ENCODE results near the gene DSE. TPM values are rescaled to one million over a fixed set of nuclear protein-coding genes. Genes with fewer than 3 reads are reported as not detected.

The DSE gene
- total RNA-seq, 1 donor from 2014 or later: 3.1 TPM

GRCh38 chr6:116381000-116381399 is 10.3 kb downstream of the DSE start:
- Mint-ChIP-seq H3K36me3 (ENCODE audit: low read depth) (peaks cover 2% of the 10 kb centered on the region), H3K27ac (no peak overlapping the region), H3K9me3 (no peaks in the 10 kb centered on the region), H3K4me3 (no peak overlapping the region), H3K4me1 (ENCODE audit: low read depth) (no peaks in the 10 kb centered on the region), H3K27me3 (ENCODE audit: insufficient read depth) (peaks cover 47% of the 10 kb centered on the region)
- intact Hi-C loops (cut with micrococcal nuclease): no loop called here
- no peak for DNase-seq (ENCODE audit: low spot score)

DNA sequence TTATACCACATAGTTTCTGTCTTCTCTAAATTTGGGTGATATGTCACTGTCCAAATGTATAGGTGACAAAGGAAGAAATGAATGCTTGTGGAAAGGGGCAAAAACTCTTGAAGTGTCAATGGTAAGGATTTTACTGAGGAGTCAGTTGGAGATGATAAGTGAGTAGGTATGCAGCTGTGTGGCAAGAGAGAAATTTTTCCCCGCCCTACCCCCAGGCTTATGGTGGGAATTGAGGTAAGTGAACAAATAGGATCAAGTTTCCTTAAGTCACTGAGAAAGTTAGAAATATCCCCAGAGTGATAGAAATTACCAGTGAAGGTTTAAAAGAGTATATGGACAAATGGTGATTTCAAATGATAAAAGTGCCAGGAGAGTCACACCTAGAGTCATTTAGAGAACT is 11.8 kb downstream of the DSE start:
- no peak for DNase-seq (ENCODE audit: low spot score)

GRCh38 chr6:116384727-116385458 is 14.1 kb downstream of the DSE start:
- Mint-ChIP-seq H3K9me3 (no peaks in the 10 kb centered on the region), H3K4me3 (no peak overlapping the region), H3K36me3 (ENCODE audit: low read depth) (peaks cover 1% of the 10 kb centered on the region), H3K27me3 (ENCODE audit: insufficient read depth) (peaks cover 21% of the 10 kb centered on the region), H3K4me1 (ENCODE audit: low read depth) (peaks cover 24% of the 10 kb centered on the region), H3K27ac (no peak overlapping the region)
- intact Hi-C loops (cut with micrococcal nuclease): no loop called here
- DNase-seq (ENCODE audit: low spot score): no peak

More for the DNA sequence above, 11.8 kb downstream of the DSE start:
- no peak overlapping the region for H3K4me3 Mint-ChIP-seq
- intact Hi-C loops (cut with micrococcal nuclease): no loop called here
- no peaks in the 10 kb centered on the region for H3K9me3 Mint-ChIP-seq
- no peak overlapping the region for H3K27ac Mint-ChIP-seq
- peaks cover 31% of the 10 kb centered on the region for H3K27me3 Mint-ChIP-seq (ENCODE audit: insufficient read depth)
- H3K36me3 Mint-ChIP-seq (ENCODE audit: low read depth): no peaks in the 10 kb centered on the region
- H3K4me1 Mint-ChIP-seq (ENCODE audit: low read depth): peaks cover 8% of the 10 kb centered on the region

- Mint-ChIP-seq H3K27ac (no peak overlapping the region), H3K27me3 (ENCODE audit: insufficient read depth) (peaks cover 16% of the 10 kb centered on the region), H3K36me3 (ENCODE audit: low read depth) (peaks cover 1% of the 10 kb centered on the region), H3K4me3 (no peak overlapping the region), H3K9me3 (no peaks in the 10 kb centered on the region), H3K4me1 (ENCODE audit: low read depth) (peaks cover 24% of the 10 kb centered on the region)
- DNase-seq (ENCODE audit: low spot score): no peak
- intact Hi-C loops (cut with micrococcal nuclease): no loop called here
Measured at GRCh38 chr6:116385459-116385802, 14.7 kb downstream of the DSE start.

DNA sequence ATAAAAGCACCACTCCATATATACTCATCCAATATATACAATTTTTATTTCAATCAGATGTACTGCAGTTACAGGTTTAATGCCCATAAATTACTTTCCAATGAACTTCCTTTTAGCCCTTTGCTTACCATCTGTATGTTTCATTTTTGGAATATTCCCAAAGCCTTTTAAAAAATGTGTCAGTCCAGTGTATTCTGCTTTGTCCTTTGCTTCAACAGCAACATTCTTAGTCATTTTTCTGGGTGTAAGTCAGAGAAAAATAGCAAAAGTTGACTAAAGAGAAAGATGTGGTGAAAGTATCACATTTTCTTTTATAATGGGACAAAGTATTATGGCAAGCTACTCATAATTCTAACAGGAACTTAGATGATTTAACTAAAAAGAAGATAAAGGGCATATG is 15.2 kb downstream of the DSE start:
- H3K36me3 Mint-ChIP-seq (ENCODE audit: low read depth): peaks cover 1% of the 10 kb centered on the region
- no peaks in the 10 kb centered on the region for H3K9me3 Mint-ChIP-seq
- intact Hi-C loops (cut with micrococcal nuclease): loop anchor here (2.0 kb wide), 1 partner anchor 13 kb away; no protein-coding TSS in a partner anchor
- DNase-seq (ENCODE audit: low spot score): no peak
- H3K27ac Mint-ChIP-seq: no peak overlapping the region
- H3K27me3 Mint-ChIP-seq (ENCODE audit: insufficient read depth): peaks cover 14% of the 10 kb centered on the region
- peaks cover 28% of the 10 kb centered on the region for H3K4me1 Mint-ChIP-seq (ENCODE audit: low read depth)
- H3K4me3 Mint-ChIP-seq: no peak overlapping the region

DNA sequence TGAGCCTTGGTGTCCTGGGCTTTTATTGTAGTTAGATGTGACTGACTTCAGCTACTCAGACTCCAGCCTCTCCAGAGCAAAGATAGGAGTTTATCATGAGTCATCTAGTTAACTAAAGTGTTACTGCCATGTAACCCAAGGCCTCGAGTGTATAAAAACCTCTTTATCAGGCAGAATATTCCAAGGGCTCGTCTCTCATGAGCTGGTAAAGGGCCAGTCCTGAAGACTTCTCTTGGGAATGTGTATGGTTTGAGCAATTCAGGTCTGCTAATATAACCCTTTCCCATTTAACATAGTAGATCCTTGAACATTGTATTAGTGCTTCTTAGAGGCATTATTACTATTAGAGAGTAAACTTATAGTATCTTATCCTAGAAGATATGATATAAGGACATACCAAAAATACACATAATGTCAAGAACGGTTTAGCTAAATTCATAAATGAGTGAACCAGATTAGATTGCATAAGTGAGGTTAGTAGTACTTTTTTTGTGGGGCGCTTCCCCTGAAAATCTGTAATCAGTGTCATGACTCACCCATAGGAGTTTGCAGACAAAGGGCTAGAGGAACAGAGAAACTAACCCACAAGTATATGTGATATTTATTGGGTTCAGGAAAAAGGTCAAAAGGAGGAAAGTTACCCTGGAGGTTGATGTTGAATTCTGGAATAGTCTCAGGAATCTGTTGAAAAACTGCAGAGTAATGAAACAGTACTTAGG is 16.0 kb downstream of the DSE start:
- peaks cover 1% of the 10 kb centered on the region for H3K36me3 Mint-ChIP-seq (ENCODE audit: low read depth)

DNA sequence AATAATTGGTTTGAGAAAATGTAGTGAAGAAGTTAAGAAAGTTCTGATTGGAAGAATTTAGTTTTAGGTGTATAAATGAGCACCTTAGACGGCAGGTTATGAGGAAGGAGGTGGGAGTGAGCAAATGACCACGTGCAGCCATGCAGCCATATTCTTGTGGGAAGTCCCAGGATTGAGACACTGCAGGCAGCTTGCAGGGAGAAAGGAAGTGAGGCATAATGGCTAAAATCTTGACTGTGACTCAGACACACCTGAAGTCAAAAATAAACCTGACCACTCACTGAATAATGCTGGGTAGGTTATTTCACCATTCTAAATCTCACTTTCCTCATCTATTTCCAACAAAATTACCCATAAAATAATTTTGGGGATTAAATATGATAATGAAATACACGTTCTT is 16.6 kb downstream of the DSE start:
- Mint-ChIP-seq H3K4me1 (ENCODE audit: low read depth) (peaks cover 34% of the 10 kb centered on the region), H3K4me3 (no peak overlapping the region), H3K27me3 (ENCODE audit: insufficient read depth) (peaks cover 14% of the 10 kb centered on the region), H3K9me3 (no peaks in the 10 kb centered on the region), H3K27ac (no peak overlapping the region), H3K36me3 (ENCODE audit: low read depth) (peaks cover 1% of the 10 kb centered on the region)
- DNase-seq (ENCODE audit: low spot score): no peak
- intact Hi-C loops (cut with micrococcal nuclease): loop anchor here (2.0 kb wide), 1 partner anchor 15 kb away; no protein-coding TSS in a partner anchor

More for the DNA sequence above, 16.0 kb downstream of the DSE start:
- DNase-seq (ENCODE audit: low spot score): no peak
- intact Hi-C loops (cut with micrococcal nuclease): loop anchor here (2.0 kb wide), 1 partner anchor 14 kb away; no protein-coding TSS in a partner anchor
- H3K4me1 Mint-ChIP-seq (ENCODE audit: low read depth): peaks cover 28% of the 10 kb centered on the region
- H3K9me3 Mint-ChIP-seq: no peaks in the 10 kb centered on the region
- H3K27ac Mint-ChIP-seq: no peak overlapping the region
- no peak overlapping the region for H3K4me3 Mint-ChIP-seq
- peaks cover 14% of the 10 kb centered on the region for H3K27me3 Mint-ChIP-seq (ENCODE audit: insufficient read depth)

- intact Hi-C loops (cut with micrococcal nuclease): no loop called here
- Mint-ChIP-seq H3K9me3 (no peaks in the 10 kb centered on the region), H3K27ac (no peak overlapping the region), H3K27me3 (ENCODE audit: insufficient read depth) (peaks cover 10% of the 10 kb centered on the region), H3K4me1 (ENCODE audit: low read depth) (peaks cover 49% of the 10 kb centered on the region), H3K4me3 (no peak overlapping the region), H3K36me3 (ENCODE audit: low read depth) (peaks cover 1% of the 10 kb centered on the region)
- no peak for DNase-seq (ENCODE audit: low spot score)
Measured at GRCh38 chr6:116388924-116389323, 18.2 kb downstream of the DSE start.

DNA sequence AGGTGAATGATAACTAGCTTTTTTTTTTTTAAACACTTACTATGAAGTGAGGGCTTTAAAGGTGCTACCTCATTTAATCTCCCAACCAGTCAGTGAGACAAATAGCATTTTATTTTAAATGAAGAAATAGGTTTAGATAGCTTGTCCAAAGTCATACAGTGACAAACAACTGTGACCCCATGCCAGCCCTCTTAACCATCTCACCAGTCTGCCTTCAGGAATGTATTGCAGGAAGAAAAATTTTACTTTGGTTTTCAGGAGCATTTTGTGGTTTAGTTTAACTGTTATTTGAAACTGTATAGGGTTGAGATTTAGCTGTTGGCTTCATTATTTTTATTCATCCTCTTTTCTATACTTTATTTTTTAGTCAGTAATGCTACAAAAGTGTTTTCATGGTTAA is 18.6 kb downstream of the DSE start:
- H3K27me3 Mint-ChIP-seq (ENCODE audit: insufficient read depth): peaks cover 6% of the 10 kb centered on the region
- H3K36me3 Mint-ChIP-seq (ENCODE audit: low read depth): peaks cover 1% of the 10 kb centered on the region
- H3K27ac Mint-ChIP-seq: no peak overlapping the region
- peaks cover 50% of the 10 kb centered on the region for H3K4me1 Mint-ChIP-seq (ENCODE audit: low read depth)
- intact Hi-C loops (cut with micrococcal nuclease): no loop called here
- no peaks in the 10 kb centered on the region for H3K9me3 Mint-ChIP-seq
- H3K4me3 Mint-ChIP-seq: no peak overlapping the region
- DNase-seq (ENCODE audit: low spot score): no peak

- no peak overlapping the region for H3K27ac Mint-ChIP-seq
- H3K27me3 Mint-ChIP-seq (ENCODE audit: insufficient read depth): no peaks in the 10 kb centered on the region
- no peak for DNase-seq (ENCODE audit: low spot score)
- peaks cover 50% of the 10 kb centered on the region for H3K4me1 Mint-ChIP-seq (ENCODE audit: low read depth)
- H3K4me3 Mint-ChIP-seq: no peak overlapping the region
- intact Hi-C loops (cut with micrococcal nuclease): no loop called here
- peaks cover 1% of the 10 kb centered on the region for H3K36me3 Mint-ChIP-seq (ENCODE audit: low read depth)
- H3K9me3 Mint-ChIP-seq: no peaks in the 10 kb centered on the region
Measured at GRCh38 chr6:116390581-116390980, 19.8 kb downstream of the DSE start.

DNA sequence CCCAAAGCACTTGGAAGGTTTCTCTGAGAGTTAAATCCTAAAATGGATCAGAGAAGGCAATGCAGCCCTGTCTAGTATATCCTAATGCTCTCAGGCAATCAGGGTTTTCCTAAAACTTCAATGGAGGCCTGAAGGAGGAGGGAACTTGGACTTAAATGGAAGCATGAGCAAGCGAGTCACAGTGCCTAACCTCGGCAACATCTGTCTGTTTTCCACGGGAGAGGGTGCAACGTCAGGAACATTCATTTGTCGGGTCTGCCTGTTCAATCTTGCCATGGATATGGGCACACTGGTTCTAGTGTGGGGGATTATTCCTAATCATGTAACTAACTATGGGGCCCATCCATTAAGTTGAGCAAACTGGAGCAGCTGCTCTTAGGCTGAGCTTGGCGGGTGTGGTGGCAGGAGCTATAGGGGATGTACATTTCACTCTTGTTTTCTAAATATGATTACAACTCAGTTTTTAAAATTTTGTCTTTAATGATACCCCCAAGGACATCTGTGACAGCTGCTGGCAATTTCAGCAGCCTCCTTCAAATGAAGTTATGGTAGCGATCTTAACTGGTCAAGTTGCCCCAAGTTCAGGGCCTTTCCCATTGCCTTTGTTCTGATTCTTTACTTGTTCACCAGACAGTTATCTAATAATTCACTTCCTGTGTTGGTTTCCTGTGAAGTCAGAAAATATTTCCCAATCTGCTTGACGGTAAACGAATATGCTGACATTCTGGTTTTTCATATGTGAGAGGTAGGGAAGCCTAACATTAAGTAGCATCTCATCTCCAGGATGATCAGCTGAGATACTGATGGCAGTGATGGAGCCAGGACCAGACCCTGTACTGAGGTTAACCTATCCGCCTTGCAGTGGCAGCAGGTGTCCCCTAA is 21.6 kb downstream of the DSE start:
- intact Hi-C loops (cut with micrococcal nuclease): no loop called here
- no peaks in the 10 kb centered on the region for H3K9me3 Mint-ChIP-seq
- no peak overlapping the region for H3K27ac Mint-ChIP-seq
- no peak for DNase-seq (ENCODE audit: low spot score)
- peaks cover 3% of the 10 kb centered on the region for H3K27me3 Mint-ChIP-seq (ENCODE audit: insufficient read depth)
- peak overlapping the region; percentile 21 for H3K4me3 Mint-ChIP-seq
- peaks cover 44% of the 10 kb centered on the region for H3K4me1 Mint-ChIP-seq (ENCODE audit: low read depth)
- peaks cover 1% of the 10 kb centered on the region for H3K36me3 Mint-ChIP-seq (ENCODE audit: low read depth)

- Mint-ChIP-seq H3K36me3 (ENCODE audit: low read depth) (no peaks in the 10 kb centered on the region), H3K4me1 (ENCODE audit: low read depth) (peaks cover 36% of the 10 kb centered on the region), H3K9me3 (no peaks in the 10 kb centered on the region), H3K4me3 (no peak overlapping the region), H3K27ac (no peak overlapping the region), H3K27me3 (ENCODE audit: insufficient read depth) (peaks cover 3% of the 10 kb centered on the region)
- no peak for DNase-seq (ENCODE audit: low spot score)
- intact Hi-C loops (cut with micrococcal nuclease): no loop called here
Measured at GRCh38 chr6:116393430-116393829, 22.7 kb downstream of the DSE start.

GRCh38 chr6:116395647-116396046 is 24.9 kb downstream of the DSE start:
- Mint-ChIP-seq H3K4me3 (no peak overlapping the region), H3K4me1 (ENCODE audit: low read depth) (peaks cover 25% of the 10 kb centered on the region), H3K27me3 (ENCODE audit: insufficient read depth) (peaks cover 3% of the 10 kb centered on the region), H3K27ac (no peak overlapping the region), H3K36me3 (ENCODE audit: low read depth) (no peaks in the 10 kb centered on the region), H3K9me3 (no peaks in the 10 kb centered on the region)
- DNase-seq (ENCODE audit: low spot score): no peak
- intact Hi-C loops (cut with micrococcal nuclease): no loop called here

All from activated T-helper 1 cell treated with anti-CD3 and anti-CD28 coated beads, Interleukin-12 subunit alpha, Interleukin-12 subunit beta, Interleukin-2, Interleukin-4 antibody, amounts not matched to agents 30 ng/mL and 10 ng/mL and 1 ng/mL, durations not matched to agents 14 hours and 24 hours and 36 hours (primary cell).